ENCODE results near the gene DEDD2. TPM values are rescaled to one million over a fixed set of nuclear protein-coding genes. Genes with fewer than 3 reads are reported as not detected.

DEDD2 gene
- total RNA-seq, 4 donors from 2014 or later: 17.1 to 34.5 (median 27.0) TPM

GRCh38 chr19:42156571-42156970 lies 60.9 kb downstream of the DEDD2 start:
- TF ChIP-seq CTCF (IDR thresholded peaks at IDR 0.05; ENCODE audit: low read depth): no peak

- TF ChIP-seq CTCF (IDR thresholded peaks at IDR 0.05; ENCODE audit: low read depth): no peak
These were observed 61.7 kb downstream of the DEDD2 start for GRCh38 chr19:42155796-42156195.

GRCh38 chr19:42154471-42155323 lies 62.8 kb downstream of the DEDD2 start:
- TF ChIP-seq CTCF (IDR thresholded peaks at IDR 0.05; ENCODE audit: low read depth): no peak

GRCh38 chr19:42153672-42154433 lies 63.6 kb downstream of the DEDD2 start:
- no peak for TF ChIP-seq CTCF (IDR thresholded peaks at IDR 0.05; ENCODE audit: low read depth)

- TF ChIP-seq CTCF (IDR thresholded peaks at IDR 0.05; ENCODE audit: low read depth): no peak
These were observed 64.4 kb downstream of the DEDD2 start for GRCh38 chr19:42152910-42153671.

- TF ChIP-seq CTCF (IDR thresholded peaks at IDR 0.05; ENCODE audit: low read depth): no peak
These were observed 65.4 kb downstream of the DEDD2 start for GRCh38 chr19:42151782-42152684.
